NCI-H748 treated with DMSO at 0.1 percent for 48 hours (cell line): Measurements from ENCODE around the gene SPON1.
"Not testable (repeated sequence)": the region's sequence is repeated elsewhere in the genome, so short reads cannot be mapped to it uniquely, and the experiment has no call there.

ENCODE experiments used
- DNase-seq: peaks from one replicate; lab custom pipeline; 2025; lab: John Stamatoyannopoulos, UW

The SPON1 gene

GRCh38 chr11:14082338-14082737 lies 119.8 kb downstream of the SPON1 start:
- no peak for DNase-seq

- not testable (repeated sequence) for DNase-seq
These were observed 126.3 kb downstream of the SPON1 start for GRCh38 chr11:14088861-14089260.

- DNase-seq: no peak
These were observed 127.4 kb downstream of the SPON1 start for GRCh38 chr11:14089690-14090462.

GRCh38 chr11:14090631-14091030 lies 128.1 kb downstream of the SPON1 start:
- DNase-seq: not testable (repeated sequence)

GRCh38 chr11:14093065-14093464 lies 130.5 kb downstream of the SPON1 start:
- DNase-seq: no peak

GRCh38 chr11:14094481-14095037 lies 132.0 kb downstream of the SPON1 start:
- DNase-seq: no peak

GRCh38 chr11:14095882-14096281 lies 133.4 kb downstream of the SPON1 start:
- DNase-seq: no peak

- DNase-seq: no peak
These were observed 134.1 kb downstream of the SPON1 start for GRCh38 chr11:14096606-14097005.

- DNase-seq: no peak
These were observed 138.9 kb downstream of the SPON1 start for GRCh38 chr11:14101388-14101787.

GRCh38 chr11:14102766-14103165 lies 140.2 kb downstream of the SPON1 start:
- DNase-seq: no peak

GRCh38 chr11:14105446-14105845 lies 142.9 kb downstream of the SPON1 start:
- DNase-seq: no peak

- DNase-seq: no peak
These were observed 144.0 kb downstream of the SPON1 start for GRCh38 chr11:14106303-14107049.

- DNase-seq: no peak
These were observed 144.5 kb downstream of the SPON1 start for GRCh38 chr11:14107050-14107430.

- no peak for DNase-seq
These were observed 147.2 kb downstream of the SPON1 start for GRCh38 chr11:14109742-14110141.

GRCh38 chr11:14110629-14111028 lies 148.1 kb downstream of the SPON1 start:
- DNase-seq: no peak

- DNase-seq: no peak
These were observed 149.0 kb downstream of the SPON1 start for GRCh38 chr11:14111496-14111895.

GRCh38 chr11:14112721-14113120 lies 150.2 kb downstream of the SPON1 start:
- DNase-seq: no peak

- DNase-seq: no peak
These were observed 151.7 kb downstream of the SPON1 start for GRCh38 chr11:14114269-14114668.

GRCh38 chr11:14114786-14115185 lies 152.3 kb downstream of the SPON1 start:
- no peak for DNase-seq

GRCh38 chr11:14117632-14118031 lies 155.1 kb downstream of the SPON1 start:
- no peak for DNase-seq

- DNase-seq: no peak
These were observed 155.5 kb downstream of the SPON1 start for GRCh38 chr11:14118072-14118471.

- no peak for DNase-seq
These were observed 156.8 kb downstream of the SPON1 start for GRCh38 chr11:14119357-14119756.

GRCh38 chr11:14124350-14124749 lies 161.8 kb downstream of the SPON1 start:
- no peak for DNase-seq
